Measurements from ENCODE around the gene ACSL5. TPM values are rescaled to one million over a fixed set of nuclear protein-coding genes. Genes with fewer than 3 reads are reported as not detected.

ACSL5 gene
- total and polyA plus RNA-seq, 10 of the 15 experiments (the other 5 are each of a cell fraction or from before 2014, with no cell fraction given) = 22.3 to 57.0 (median 46.4) TPM

GRCh38 chr10:112346774-112347173 lies 27.1 kb upstream of the ACSL5 start:
- DNase-seq (ENCODE audit: low read depth, low spot score) = no peak
- CTCF ChIA-PET = no interaction called here
- intact Hi-C loops (cut with micrococcal nuclease; ENCODE audit: unreplicated experiment) (no loop called here), in situ Hi-C loops (cut with MboI) (no loop called here)
- Histone ChIP-seq H3K9me3 (replicated peaks; ENCODE audit: control insufficient read depth, insufficient read depth, low read length) (no peaks in the 10 kb centered on the region), H3K9ac (ENCODE audit: control insufficient read depth, insufficient read depth, low read length) (no peak overlapping the region), H3K79me2 (ENCODE audit: control insufficient read depth, insufficient read depth, low read length) (no peaks in the 10 kb centered on the region), H3K4me1 (ENCODE audit: control insufficient read depth, insufficient read depth, low read length) (no peaks in the 10 kb centered on the region), H3K27ac (ENCODE audit: control insufficient read depth, insufficient read depth) (no peak overlapping the region), H3K36me3 (ENCODE audit: control insufficient read depth in 2 of 2, insufficient read depth in 2 of 2, low read length in 1 of 2) (no peaks in the 10 kb centered on the region), H2AFZ (ENCODE audit: control insufficient read depth, low read depth, low read length) (no peak overlapping the region), H3K4me3 (no peak overlapping the region), H3K27me3 (replicated peaks in 1 of 2; ENCODE audit: control insufficient read depth in 2 of 2, insufficient read depth in 2 of 2, low read length in 1 of 2) (no peaks in the 10 kb centered on the region), H4K20me1 (ENCODE audit: control insufficient read depth, insufficient read depth) (no peaks in the 10 kb centered on the region), H3K4me2 (ENCODE audit: control insufficient read depth, insufficient read depth) (no peak overlapping the region)
- BruUV-seq (replicated peaks) = no TSS peak
- ATAC-seq = no peak
- POLR2A ChIA-PET = no interaction called here
- RAD21 ChIA-PET (ENCODE audit: unreplicated experiment) = no interaction called here
- FAIRE-seq = no peak
- SMC1A ChIA-PET (ENCODE audit: uncharacterized antibody, unreplicated experiment) = interaction anchor here (0.8 kb wide), 1 partner anchor 1570 kb away, joined by 3 read pairs; no protein-coding TSS in a partner anchor
- 47% methylated on average over 5 of the region's 5 CpGs for WGBS (ENCODE audit: insufficient coverage, insufficient replicate concordance, low lambda C conversion rate, missing lambda C conversion rate)
- no peak for TF ChIP-seq ZSCAN29 (IDR thresholded peaks at IDR 0.05)
- no peak for TF ChIP-seq E2F8 (IDR thresholded peaks at IDR 0.05; ENCODE audit: low read depth, partially characterized antibody)
- no peak for TF ChIP-seq PKNOX1 (IDR thresholded peaks at IDR 0.05)
- TF ChIP-seq YBX1 (IDR thresholded peaks at IDR 0.05) = no peak
- no peak for TF ChIP-seq ATF3 (IDR thresholded peaks at IDR 0.05; ENCODE audit: borderline replicate concordance, extremely low read depth, low read depth, low read length)
- no peak for TF ChIP-seq CHD1 (IDR thresholded peaks at IDR 0.05; ENCODE audit: low read depth, low read length)
- TF ChIP-seq MEF2B (IDR thresholded peaks at IDR 0.05; ENCODE audit: partially characterized antibody, poor library complexity, severe bottlenecking) = no peak
- no peak for TF ChIP-seq POLR2AphosphoS5 (IDR thresholded peaks at IDR 0.05; ENCODE audit: low read length)
- no peak for TF ChIP-seq TCF7 (IDR thresholded peaks at IDR 0.05; ENCODE audit: borderline replicate concordance)
- TF ChIP-seq ZNF592 (IDR thresholded peaks at IDR 0.05) = no peak
- TF ChIP-seq SUZ12 (IDR thresholded peaks at IDR 0.05; ENCODE audit: unreplicated experiment) = no peak
- TF ChIP-seq NFIC (IDR thresholded peaks at IDR 0.05; ENCODE audit: low read depth, low read length) = no peak
- no peak for TF ChIP-seq CREB1 (IDR thresholded peaks at IDR 0.05; ENCODE audit: low read depth)
- no peak for TF ChIP-seq NFYA (IDR thresholded peaks at IDR 0.05; ENCODE audit: borderline replicate concordance, low read depth, low read length)
- TF ChIP-seq NR2C1 (IDR thresholded peaks at IDR 0.05) = no peak

All from GM12878 (cell line).